Pancreas (tissue), 10 donors: Measurements from ENCODE around the gene SBNO1. TPM values are rescaled to one million over a fixed set of nuclear protein-coding genes. Genes with fewer than 3 reads are reported as not detected.
A peak's percentile ranks its signal among the peaks of the same experiment; 100 is the strongest.

ENCODE experiments used
- ATAC-seq, 4 donors: fragments of 200-7000 bp; cut with Tn5 transposase; one replicate each; pipeline versions ENCODE4 v1.8.0 to v1.9.1; 2020; ENCODE audit warnings: mild to moderate bottlenecking in 4 of 4, moderate library complexity in 4 of 4
- DNase-seq, 6 donors: peaks; one replicate each; pipeline ENCODE4 v3.0.0-alpha.2; 2020
- FAIRE-seq: peaks from 2 replicates; lab custom pipeline; 2012; peaks lifted over from hg19 to GRCh38; lab: Jason Lieb, UNC
- H3K27ac ChIP-seq, 4 donors: fragments of 200-600 bp; sonication (generic); 1 replicate in 3 of 4; 2 replicates in 1 of 4; pipeline versions ENCODE4 v1.5.0 to v1.8.0; 2020
- H3K27me3 ChIP-seq, 4 donors: fragments of 200-600 bp; one replicate each; pipeline ENCODE4 v1.8.0; 2021
- H3K36me3 ChIP-seq, 3 donors: fragments of 200-600 bp; sonication (generic) in 1 of 3; one replicate each; pipeline versions ENCODE4 v1.5.0 to v1.8.0; 2020 to 2021
- H3K4me1 ChIP-seq, 3 donors: fragments of 200-600 bp; one replicate each; pipeline ENCODE4 v1.8.0; 2021
- H3K4me3 ChIP-seq, 4 donors: fragments of 200-600 bp; sonication (generic) in 2 of 4; one replicate each; pipeline versions ENCODE4 v1.5.0 to v1.8.0; 2020 to 2021
- H3K9me3 ChIP-seq, 4 donors: fragments of 200-600 bp; one replicate each; pipeline ENCODE4 v1.8.0; 2021
- CTCF ChIP-seq, 4 donors: fragments of 200-600 bp; sonication (generic) in 3 of 4; IDR thresholded peaks; one replicate each; pipeline versions ENCODE4 v1.5.0 to v1.8.0; 2021; ENCODE audit warnings: antibody characterized with exemption in 4 of 4
- WGBS, 2 donors: extraction: QIAGEN DNeasy Blood & Tissue Kit; methylation state at CpG; one replicate each; pipeline ENCODE4 v1.1.7; 2013; 5-methylcytosine and 5-hydroxymethylcytosine counted together
- intact Hi-C, 3 donors: fragments of 100-400 bp; cut with DNase I; formaldehyde crosslinking; loops; one replicate each; pipeline versions ENCODE4 v1.11.1 to v1.14.2; 2022
- polyA plus RNA-seq, 2 donors: library from polyadenylated mRNA; stranded (reverse); fragments of 200-250 nt; gene quantifications; one replicate each; pipeline ENCODE4 v1.2.3, GENCODE V29; 2013
- total RNA-seq, 6 donors: library from RNA; stranded (reverse); fragmentation: NEBNext Ultra II Directional in 4 of 6; extraction: Animal tissue kit (Norgen Biotek cat#: 25700) in 4 of 6; gene quantifications; one replicate each; pipeline versions ENCODE4 v1.2.1 to v1.2.4, GENCODE V29; 2021 to 2023
- donor health status: healthy with polysubstance abuse.
- donor health status: DM: no; HTN: no; CAD: no; lungs with moderate emphysema.
- donor health status: DM: no; HTN: no; CAD: no.
- donor health status: control.
- donor health status: control.
- donor health status: Bipolar disorder and iron deficiency.
- donor health status: DM: yes; HTN: yes; CAD: no.
- donor health status: DM: no; HTN: no; CAD: no.
- donor health status: DM: no; HTN: no; CAD: no.
- donor health status: DM: yes; HTN: yes; CAD: no.

SBNO1 gene
- total and polyA plus RNA-seq, 8 donors: 2.6 to 16.3 (median 8.8) TPM

GRCh38 chr12:123284669-123285068, 80.0 kb downstream of the SBNO1 start:
- TF ChIP-seq CTCF (IDR thresholded peaks at IDR 0.05): no peak
- Histone ChIP-seq H3K27me3 (no peaks in the 10 kb centered on the region), H3K9me3 (no peaks in the 10 kb centered on the region), H3K36me3 (no peaks in the 10 kb centered on the region), H3K27ac (no peak overlapping the region), H3K4me3 (no peak overlapping the region), H3K4me1 (no peaks in the 10 kb centered on the region)
- ATAC-seq (no peak), FAIRE-seq (no peak), DNase-seq (no peak)
- WGBS, 2 donors: 95 to 99% methylated on average over 4 of the region's 4 CpGs
- intact Hi-C loops: no loop called here

- Histone ChIP-seq H3K4me1 (no peaks in the 10 kb centered on the region), H3K36me3 (no peaks in the 10 kb centered on the region), H3K9me3 (no peaks in the 10 kb centered on the region), H3K27me3 (no peaks in the 10 kb centered on the region), H3K27ac (no peak overlapping the region), H3K4me3 (no peak overlapping the region)
- intact Hi-C loops: no loop called here
- WGBS, 2 donors: 87 to 92% methylated on average over 8 of the region's 8 CpGs
- FAIRE-seq (no peak), ATAC-seq (no peak), DNase-seq (no peak)
- TF ChIP-seq CTCF (IDR thresholded peaks at IDR 0.05): no peak
Observed at GRCh38 chr12:123283461-123283860, 81.2 kb downstream of the SBNO1 start.

GRCh38 chr12:123282111-123282510, 82.5 kb downstream of the SBNO1 start:
- no peak for TF ChIP-seq CTCF (IDR thresholded peaks at IDR 0.05)
- WGBS, 2 donors: 84 to 88% methylated on average over 10 of the region's 10 CpGs
- no peaks in the 10 kb centered on the region for H3K9me3 ChIP-seq
- no peak for ATAC-seq
- H3K36me3 ChIP-seq: no peaks in the 10 kb centered on the region
- FAIRE-seq: no peak
- H3K27ac ChIP-seq: no peak overlapping the region
- H3K27me3 ChIP-seq: no peaks in the 10 kb centered on the region
- no peak for DNase-seq
- H3K4me3 ChIP-seq: no peak overlapping the region
- no peaks in the 10 kb centered on the region for H3K4me1 ChIP-seq
- intact Hi-C loops: no loop called here

GRCh38 chr12:123280971-123281370, 83.7 kb downstream of the SBNO1 start:
- no peak overlapping the region for H3K27ac ChIP-seq
- no peak for FAIRE-seq
- no peak for DNase-seq
- H3K27me3 ChIP-seq: no peaks in the 10 kb centered on the region
- H3K9me3 ChIP-seq: no peaks in the 10 kb centered on the region
- intact Hi-C loops: no loop called here
- no peak overlapping the region for H3K4me3 ChIP-seq
- no peak for TF ChIP-seq CTCF (IDR thresholded peaks at IDR 0.05)
- 81 to 83% methylated on average over 2 of the region's 2 CpGs for WGBS, 2 donors
- H3K4me1 ChIP-seq: no peaks in the 10 kb centered on the region
- no peaks in the 10 kb centered on the region for H3K36me3 ChIP-seq
- no peak for ATAC-seq

GRCh38 chr12:123278101-123278627, 86.5 kb downstream of the SBNO1 start:
- TF ChIP-seq CTCF (IDR thresholded peaks at IDR 0.05): no peak
- Histone ChIP-seq H3K4me1 (no peaks in the 10 kb centered on the region), H3K9me3 (no peaks in the 10 kb centered on the region), H3K4me3 (no peak overlapping the region), H3K27ac (peak overlapping the region in 1 of 4 donors; percentile 31), H3K27me3 (no peaks in the 10 kb centered on the region), H3K36me3 (no peaks in the 10 kb centered on the region)
- FAIRE-seq: no peak
- no peak for DNase-seq
- WGBS, 2 donors: 72 to 76% methylated on average over 2 of the region's 2 CpGs
- intact Hi-C loops: no loop called here
- ATAC-seq: peak in 2 of 4 donors; percentile 25 to 54
